ENCODE data around the gene NTRK2.

Gene NTRK2

DNA sequence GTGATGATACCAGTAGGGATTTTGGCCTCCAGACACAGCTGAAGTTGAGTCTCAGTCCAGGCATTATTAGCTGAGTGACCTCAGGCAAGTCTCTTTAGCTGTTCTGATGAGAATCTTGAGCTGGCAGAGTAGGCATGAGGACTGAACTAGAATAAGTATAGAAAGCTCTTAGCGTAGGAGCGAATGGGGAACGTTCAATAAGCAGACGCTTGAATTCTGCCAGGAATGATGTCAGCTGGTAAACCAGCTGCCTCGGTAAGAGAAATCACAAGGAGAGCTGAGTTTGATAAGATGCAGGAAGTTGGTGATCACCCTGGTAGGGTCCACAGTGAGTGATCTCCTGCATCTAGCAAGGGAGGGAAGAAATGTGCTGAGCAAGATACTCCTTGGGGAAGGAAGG lies 280.4 kb downstream of the NTRK2 start:
- no peak for DNase-seq

DNA sequence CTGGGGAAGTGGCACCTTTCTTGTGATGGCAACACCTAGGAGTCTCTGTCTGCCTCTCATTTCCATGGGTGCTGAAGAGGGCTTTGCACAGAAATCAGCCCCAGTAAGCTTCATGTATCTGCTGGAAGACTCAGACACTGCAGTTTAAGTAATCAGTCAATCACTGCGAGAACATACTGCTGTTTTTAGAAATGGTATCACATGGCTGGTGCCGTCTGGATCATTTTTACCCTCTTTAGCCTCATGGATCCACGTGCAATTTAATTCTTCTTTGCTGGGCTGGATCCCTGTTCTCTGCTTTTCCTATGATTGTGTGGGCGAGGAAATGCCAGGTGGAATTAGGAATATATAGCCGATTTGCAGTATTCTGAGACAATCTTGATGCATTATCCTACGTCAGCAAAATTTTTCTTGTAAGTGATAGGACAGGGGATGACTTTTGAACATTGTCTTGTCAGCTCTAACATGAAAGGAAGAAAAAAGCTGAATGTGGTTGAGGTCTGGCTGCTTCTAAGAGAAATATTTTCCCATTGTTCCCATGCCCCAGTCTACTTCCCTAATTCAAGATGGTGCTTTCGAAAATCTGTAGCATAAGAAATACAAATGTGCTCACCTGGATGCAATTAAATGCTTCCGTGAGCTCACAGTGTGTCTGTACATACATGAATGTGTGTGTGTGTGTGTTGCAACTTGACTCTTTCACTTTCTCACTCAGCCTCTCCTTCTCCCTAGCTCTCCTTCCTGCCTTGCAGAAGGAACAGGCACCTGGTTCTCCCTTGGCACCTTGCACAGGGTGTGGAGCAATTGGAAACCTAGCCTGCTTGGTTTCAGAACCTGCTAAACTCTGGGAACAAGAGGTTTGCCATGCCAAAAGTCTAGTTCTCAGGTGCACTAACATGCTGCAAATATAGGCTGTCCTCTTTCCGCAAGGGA lies 281.6 kb downstream of the NTRK2 start:
- no peak for DNase-seq

DNA sequence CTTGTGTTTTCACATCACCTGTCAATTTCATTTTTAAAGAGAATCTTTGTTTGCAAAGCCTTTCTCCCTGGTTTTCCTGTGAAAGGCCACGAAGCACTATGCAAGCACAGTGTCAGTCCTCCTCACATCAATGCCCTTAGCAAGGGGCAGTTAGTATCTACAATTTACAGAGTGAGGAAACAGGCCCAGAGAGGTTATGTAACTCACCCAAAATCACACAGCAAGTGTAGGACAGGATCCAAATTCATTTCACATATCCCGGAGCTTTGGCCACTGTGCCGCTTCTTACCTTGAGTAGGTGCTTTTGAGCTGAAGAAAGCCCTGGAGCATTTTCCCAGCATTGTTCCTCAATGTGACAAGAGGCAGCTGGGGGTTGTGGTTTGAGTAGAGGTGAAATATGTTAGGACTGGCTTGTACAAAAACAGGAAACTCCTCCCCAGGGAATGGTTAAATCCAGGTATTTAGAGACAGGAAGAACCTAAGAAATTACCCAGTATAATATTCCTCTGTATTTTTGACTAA lies 283.8 kb downstream of the NTRK2 start:
- DNase-seq: no peak

DNA sequence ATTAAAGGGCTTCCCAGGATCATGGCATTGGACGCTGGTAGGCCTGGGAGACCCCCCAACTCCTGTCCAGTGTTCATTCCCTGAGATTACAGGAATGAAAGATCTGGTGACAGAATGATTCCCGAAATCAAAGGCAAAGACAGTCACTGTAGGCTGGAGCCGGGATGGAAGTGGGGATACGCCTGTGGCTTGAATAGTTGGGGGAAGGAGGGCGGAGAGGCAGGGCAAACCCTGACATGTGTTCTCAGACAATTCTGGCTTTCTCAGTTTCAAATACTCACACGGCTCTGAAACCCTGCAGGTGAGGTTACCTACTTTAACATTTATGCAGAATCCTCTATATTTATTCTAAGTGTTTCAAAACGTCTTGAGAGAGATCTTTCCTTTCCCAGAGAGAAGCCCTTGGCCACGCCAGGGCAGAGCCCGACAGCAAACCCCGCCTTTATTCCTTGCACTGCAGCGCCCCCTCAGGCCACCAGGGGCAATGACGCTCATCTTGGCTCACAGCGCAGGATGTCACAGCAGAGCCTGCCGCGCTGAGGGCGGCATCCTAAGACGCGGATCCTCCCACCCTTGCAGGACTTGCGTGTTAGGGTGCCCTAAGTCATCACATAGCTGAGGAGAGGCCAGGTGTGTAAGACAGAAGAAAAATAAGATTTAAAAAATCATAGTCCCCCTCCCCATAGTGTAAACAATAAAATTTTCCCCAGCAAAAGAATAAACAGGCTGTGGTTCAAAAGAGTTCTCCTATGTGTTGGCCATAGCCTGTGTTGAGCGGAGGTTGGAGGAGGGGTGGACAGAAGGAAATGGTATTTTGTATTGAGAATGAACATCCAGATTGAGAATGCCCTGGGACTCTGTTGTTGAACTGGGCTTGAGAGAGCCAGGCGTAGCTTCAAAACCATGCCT lies 284.5 kb downstream of the NTRK2 start:
- DNase-seq: peak; percentile 42

DNA sequence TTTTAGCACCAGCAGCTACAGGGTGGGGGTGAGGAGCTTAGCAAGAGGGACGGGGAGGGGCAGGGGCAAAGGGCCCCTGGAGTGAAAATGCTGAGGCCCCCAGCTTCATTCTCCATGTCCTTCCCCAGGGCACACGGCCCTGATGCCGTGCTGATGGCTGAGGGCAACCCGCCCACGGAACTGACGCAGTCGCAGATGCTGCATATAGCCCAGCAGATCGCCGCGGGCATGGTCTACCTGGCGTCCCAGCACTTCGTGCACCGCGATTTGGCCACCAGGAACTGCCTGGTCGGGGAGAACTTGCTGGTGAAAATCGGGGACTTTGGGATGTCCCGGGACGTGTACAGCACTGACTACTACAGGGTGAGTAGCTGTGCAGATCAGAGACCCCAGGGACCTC lies 285.6 kb downstream of the NTRK2 start:
- DNase-seq: no peak

DNA sequence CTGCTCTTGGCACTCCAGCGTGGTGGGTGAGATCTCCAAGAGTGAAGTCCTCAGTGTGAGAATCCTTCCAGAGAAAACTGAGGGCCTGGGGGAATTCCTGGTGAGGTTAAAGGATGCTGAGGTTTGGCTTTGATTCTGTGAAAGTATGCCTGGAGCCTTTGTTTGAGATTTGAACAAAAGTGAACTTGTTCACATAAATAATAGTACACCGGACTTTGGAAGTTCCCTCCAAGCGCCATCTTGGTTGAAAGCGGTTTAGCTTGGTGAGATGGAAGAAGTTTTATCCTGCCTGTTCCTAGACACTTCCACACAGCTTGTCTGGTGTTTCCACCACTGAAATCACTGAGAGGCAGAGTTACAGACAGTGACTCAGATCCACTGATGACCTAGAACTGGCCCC lies 286.4 kb downstream of the NTRK2 start:
- no peak for DNase-seq

DNA sequence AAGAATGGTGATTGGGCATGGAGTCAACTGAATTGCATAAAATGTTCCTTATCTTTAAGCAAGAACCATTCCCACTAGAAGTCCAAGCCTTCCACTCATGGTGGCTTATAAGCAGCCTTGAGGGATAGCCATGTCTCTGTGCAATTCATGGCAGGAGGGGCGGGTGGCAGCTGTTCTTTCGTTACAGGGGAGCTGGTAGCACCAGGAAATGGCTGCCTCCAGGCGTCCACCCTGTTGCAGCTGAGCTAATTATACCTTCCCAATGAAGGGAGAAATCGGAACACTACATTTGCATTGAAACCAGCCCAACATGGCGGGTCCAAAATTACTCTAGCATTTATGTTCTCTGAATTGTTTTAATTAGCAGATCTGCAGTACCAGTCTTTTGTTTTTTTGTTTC lies 289.8 kb downstream of the NTRK2 start:
- DNase-seq: no peak

DNA sequence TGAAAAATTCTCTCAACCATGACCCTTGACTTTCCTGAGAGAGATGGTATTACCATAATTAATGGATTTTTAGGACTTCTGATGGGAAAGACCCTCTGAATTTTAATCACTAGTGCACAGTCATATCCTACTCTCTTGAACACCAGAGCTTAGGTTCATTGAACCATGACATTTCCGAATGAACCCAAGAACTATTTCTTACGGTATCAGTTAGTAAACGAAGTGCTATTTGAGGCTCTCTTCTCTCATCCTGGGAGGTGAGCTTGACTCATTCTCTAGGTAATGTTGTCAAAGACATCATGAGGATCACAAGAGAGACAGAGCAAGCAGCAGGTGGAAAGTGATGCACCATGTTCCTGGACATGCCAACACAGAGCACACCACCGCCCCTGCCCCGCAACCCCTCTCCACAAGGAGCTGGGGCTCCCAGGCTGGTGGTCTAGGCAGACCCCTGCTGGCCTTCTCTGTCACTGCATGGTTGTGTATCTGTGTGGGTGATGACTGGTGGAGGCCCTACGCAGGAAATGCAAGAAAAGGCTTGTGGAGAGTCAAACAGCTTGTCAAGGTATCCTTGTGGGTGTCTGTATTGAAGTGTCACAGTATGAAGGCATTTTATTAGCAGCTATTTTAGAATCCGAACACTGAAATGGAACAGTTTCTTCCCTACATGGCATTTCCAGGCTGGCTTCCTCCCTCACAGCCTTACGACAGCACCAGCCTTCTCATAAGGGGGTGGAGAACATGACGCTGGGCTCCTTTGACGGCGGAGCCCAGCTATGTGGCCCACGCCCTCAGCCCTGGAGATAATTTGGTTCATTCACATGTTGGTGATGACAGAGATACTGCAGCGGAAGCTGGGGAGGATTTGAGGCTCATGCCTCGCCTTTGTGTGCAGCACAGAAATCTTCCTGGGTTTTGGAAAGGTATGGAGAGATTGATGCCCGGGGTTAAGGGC lies 297.6 kb downstream of the NTRK2 start:
- no peak for DNase-seq

DNA sequence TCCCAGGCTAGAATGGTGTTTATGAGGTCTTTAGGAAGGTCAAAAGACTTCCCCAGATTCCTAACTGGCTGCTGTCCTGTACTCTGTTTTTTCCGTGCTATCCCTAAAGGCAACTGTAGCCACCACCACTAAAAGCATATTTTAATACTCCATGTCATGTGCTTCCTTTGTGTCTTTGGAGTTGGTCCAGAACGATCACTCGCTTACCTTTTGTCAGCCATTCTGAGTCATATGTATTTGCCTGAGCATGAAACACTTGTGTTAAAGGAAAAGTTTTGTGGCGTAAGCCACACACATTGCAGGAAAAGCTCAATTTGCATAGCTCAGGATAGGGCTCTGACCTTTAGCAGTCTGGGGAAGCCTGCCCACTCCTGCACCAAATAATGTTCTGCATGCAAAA lies 299.6 kb downstream of the NTRK2 start:
- DNase-seq: no peak

DNA sequence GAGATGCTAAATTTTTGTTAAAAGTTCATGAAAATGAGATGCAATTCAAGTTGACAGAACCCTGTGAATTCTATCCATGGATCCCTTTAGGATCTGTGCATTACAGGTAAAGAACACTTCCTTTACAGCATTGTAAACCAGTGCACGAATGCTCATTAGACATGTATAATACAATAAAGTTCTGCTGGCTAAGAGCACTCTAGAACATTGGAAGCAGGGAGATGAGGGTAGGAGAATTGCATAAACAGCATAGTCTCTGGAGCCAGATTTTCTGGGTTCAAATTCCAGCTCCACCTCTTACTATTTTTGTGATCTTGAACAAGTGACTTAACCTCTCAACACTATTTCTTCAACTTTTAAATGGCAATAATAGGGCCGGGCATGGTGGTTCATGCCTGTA lies 300.2 kb downstream of the NTRK2 start:
- DNase-seq: no peak

DNA sequence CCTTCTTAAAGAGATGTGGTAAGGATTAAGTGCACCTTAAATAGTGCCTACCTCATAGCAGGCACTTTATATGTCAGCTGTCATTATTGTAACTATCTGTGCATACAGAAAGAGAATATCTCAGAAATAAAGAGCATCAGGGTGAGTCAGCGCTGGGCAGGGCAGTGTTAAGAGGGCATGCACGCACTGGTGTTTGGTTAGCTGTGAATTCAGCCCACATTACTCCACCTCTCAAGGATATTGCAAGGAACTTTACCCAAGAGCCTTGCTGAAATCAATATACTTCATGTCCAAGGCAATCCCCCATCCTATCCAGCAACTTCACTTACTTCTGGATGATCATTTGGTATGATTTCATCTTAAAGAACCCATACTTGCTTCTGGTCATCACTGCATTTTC lies 300.9 kb downstream of the NTRK2 start:
- DNase-seq: no peak

DNA sequence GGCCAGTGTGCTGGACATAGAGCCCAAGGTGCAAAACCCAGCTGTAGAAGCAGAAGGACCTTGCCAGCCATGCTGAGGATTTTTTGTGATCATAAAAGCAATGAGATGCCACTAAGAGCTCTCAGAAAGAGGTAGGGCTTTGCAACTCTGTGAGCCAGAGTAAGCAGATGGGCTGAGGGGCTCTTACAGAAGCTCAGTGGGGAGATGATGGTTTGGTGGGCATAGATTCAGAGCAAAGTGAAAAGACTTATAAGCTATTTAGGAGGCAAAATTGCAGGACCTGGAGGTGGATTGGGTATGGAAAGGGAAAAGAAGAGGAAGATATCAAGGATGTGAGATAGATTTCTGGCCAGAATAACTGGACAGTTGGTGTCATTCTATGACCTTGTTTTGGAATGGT lies 302.0 kb downstream of the NTRK2 start:
- DNase-seq: no peak

DNA sequence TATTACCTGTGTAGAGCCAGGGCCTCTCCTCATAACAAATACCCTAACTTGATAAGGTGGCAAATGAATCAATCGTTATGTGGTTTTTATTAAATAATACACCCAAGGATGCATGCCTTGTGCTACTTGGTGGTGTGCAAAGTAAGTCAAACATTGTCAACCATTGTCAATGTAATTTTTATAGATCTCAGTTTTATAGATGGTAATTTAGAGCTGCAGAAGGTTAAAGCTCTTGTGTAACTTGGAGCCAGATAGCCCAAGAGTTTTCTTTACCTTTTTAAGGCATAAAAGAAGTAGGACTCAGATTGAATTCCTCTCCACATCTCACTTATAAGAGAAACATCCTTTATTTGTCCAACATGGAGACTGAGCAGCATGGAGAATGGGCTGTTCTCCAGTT lies 304.7 kb downstream of the NTRK2 start:
- DNase-seq: no peak

DNA sequence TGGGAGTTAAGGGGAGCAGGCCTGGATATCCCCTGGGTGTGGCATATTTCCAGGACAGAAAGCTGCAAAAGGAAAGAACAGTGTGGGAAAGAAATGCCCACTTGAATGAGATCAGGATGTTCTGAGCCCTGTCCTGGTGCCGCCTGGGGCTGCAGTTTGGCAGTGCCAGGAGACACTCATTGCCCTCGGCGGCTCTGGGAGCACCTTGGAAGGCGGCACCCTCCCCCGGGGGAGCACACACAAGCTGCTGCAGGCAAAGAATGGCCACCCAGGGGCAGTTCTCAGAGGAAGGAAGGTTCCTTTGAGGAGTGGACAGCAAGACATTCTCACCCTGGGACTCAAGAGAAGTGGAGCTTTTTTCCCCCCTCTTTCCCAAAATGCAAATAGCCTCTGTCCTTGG lies 305.3 kb downstream of the NTRK2 start:
- no peak for DNase-seq

DNA sequence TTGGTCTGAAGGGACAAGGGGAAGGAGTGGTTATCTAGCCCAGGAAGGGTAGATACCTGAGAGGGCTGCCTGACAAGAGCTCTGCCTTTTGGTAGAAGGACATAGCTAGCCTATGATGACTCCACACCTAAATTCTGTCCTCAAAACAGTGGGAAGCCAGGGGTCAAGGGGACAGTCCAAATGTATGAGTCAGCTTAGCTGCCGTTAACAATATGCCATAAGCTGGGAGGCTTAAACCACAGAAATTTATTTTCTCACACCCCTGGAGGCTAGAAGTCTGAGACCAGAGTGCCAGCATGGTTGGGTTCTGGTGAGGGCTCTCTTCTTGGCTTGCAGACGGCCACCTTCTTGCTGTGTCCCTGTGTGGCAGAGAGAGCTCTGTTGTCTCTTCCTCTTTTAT lies 306.4 kb downstream of the NTRK2 start:
- DNase-seq: no peak

DNA sequence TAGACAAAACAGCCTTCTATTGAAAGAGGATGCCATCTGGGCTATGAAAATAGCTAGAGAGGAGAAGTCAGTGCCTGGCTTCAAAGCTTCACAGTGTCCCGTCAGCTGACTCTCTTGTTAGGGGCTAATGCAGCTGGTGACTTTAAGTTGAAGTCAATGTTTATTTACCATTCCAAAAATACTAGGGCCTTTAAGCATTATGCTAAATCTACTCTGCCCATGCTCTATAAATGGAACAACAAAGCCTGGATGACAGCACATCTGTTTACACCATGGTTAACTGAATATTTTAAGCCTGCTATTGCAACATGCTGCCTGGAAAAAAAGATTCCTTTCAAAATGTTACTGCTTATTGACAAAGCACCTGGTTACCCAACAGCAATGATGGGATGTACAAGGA lies 309.1 kb downstream of the NTRK2 start:
- no peak for DNase-seq

DNA sequence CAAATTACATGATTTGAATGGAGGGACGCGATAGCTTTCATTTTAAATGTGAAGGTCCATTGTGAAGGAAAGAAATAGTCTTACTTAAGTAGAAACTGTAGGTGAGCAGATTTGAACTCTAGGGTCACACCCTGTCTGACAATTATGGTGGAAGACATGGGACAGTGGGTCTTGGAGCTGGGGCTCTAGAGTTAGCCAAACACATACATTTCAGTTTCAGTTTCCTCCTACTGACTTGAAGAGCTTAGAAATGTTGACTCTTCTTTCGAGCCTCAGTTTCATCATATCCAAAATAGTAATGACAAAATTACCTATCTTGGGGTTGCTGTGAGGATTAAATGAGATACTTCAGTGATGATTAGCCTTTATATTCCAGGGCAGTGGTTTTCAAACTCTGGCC lies 314.2 kb downstream of the NTRK2 start:
- no peak for DNase-seq

DNA sequence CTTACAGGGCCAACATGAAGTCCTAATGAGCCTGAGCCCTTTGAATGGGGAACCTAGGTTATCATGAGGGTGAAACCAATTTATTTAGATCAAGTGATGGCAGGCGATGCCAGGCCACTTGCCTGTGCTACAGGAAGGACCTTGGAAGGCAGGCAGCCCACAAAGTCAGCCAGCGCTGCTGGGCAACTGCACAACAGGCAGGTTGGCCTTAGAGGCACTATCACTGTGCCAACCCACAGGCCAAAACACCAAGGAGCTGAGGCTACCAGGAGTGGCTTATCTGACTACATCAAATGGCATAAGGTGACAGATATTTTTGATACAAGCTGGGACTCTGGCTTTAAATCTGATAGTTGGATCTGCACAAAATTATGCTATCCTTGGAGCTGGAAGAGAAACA lies 319.1 kb downstream of the NTRK2 start:
- DNase-seq: no peak

DNA sequence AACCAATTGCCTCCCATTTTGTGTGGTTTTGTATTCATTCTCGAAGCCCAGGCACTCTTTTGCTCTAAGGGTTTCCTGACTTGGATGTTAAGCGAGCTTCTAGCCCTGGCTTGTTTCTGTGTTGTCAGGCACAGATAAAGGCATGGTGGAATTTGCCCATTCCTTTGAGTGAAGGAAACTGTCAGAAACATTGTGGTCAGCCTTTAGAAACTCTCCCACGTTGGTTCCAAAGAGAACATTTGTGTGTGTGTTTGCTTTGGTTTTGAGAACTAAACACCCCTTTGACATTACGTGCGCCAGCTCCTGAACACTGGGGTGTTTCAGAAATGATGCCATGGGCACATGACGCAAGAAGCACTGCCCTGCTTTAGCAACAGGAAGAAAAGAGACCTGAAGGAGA lies 320.9 kb downstream of the NTRK2 start:
- DNase-seq: no peak

DNA sequence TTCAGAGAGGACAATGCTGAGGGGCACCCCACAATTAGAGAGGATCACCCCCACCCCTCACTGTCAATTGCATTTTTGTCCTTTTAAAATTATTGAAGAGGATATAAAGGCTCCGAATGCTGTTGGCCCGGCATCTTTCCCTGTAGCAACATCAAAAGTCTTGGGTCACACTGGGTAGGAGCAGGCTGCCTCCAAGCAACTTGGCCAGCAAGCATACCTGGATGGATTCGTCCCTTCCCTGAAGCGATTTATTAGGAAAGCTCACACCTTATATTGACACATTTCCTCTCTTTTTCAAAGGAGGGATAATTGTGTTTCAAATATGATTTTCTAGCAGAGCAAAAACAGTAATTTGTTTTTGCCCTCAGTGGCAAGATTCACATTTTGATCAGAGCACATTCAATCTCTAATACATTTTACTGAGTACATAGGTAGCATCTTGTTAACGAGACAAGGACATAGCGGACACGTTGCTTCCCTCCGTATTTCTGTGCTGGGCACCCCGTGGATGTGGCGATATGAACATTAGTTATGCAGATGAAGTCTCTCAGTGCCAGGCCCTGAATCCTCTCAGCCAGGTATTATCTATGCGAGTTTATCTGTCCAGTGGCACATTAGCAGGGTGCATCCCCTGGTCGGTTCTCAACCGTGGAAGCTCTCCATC lies 321.5 kb downstream of the NTRK2 start:
- DNase-seq: no peak

DNA sequence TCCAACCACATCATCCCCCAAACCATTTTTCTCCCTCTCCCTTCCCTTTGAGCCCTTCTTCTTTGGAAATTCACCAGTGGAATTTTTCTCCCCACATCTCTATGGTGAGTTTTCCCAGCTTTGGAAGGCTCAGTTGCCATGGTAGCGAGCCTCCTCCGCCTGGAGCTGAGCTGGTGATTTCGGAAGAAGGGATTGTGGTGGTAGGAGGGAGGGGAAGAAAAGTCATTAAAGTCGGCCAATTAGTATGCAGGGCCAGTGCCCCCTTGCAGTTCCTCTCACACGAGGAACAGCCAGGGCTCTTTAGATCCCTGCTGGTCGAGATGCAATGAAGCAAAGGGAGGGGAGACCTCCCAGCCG lies 322.0 kb downstream of the NTRK2 start:
- no peak for DNase-seq

DNA sequence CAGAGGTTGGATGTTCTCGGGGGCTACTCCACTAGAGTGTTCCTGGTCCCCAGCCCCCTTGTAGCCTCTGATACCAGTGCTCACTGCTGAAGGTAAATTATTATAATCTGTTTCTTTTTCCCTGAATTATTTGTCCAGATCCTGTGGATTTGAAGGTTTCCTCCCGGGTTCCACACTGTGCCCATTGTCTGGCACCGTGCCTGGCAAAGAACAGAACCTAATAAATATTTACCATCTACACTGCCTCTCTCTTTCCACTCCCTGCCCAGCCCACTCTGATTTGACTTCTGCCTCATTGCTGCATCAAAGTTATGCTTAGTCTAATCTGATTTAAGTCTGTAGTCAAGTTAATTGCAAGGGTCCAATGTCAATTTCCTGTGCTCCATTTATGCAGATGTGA lies 322.9 kb downstream of the NTRK2 start:
- DNase-seq: no peak
